HTR-8/SVneo (cell line): Measurements from ENCODE around the gene SGPP1.
A peak's percentile ranks its signal among the peaks of the same experiment; 100 is the strongest.
"Not testable (repeated sequence)": the region's sequence is repeated elsewhere in the genome, so short reads cannot be mapped to it uniquely, and the experiment has no call there.

Experiments used
- DNase-seq: peaks from one replicate; pipeline ENCODE4 v3.0.0; 2011; ENCODE audit warnings: low spot score, mixed read lengths; ENCODE audit not compliant: insufficient read length
- FAIRE-seq: peaks from 2 replicates; lab custom pipeline; 2011; peaks lifted over from hg19 to GRCh38; lab: Jason Lieb, UNC

SGPP1 gene

GRCh38 chr14:63727736-63728728 lies at the start of gene SGPP1:
SGPP1 (minus strand) TSS chr14:63728065; CDS start chr14:63727944, 121 bp downstream.
- DNase-seq (peak; percentile 100), FAIRE-seq (peak; percentile 100)

GRCh38 chr14:63777024-63777423 lies 49.2 kb upstream of the SGPP1 start:
- FAIRE-seq = peak; percentile 96
- peak; percentile 94 for DNase-seq

GRCh38 chr14:63773504-63773903 lies 45.6 kb upstream of the SGPP1 start:
- DNase-seq (peak; percentile 61), FAIRE-seq (peak; percentile 93)

GRCh38 chr14:63770187-63770807 lies 42.4 kb upstream of the SGPP1 start:
- DNase-seq (peak; percentile 94), FAIRE-seq (peak; percentile 85)

- no peak for DNase-seq
- peak; percentile 83 for FAIRE-seq
These were observed 38.7 kb upstream of the SGPP1 start for GRCh38 chr14:63766611-63767010.

- DNase-seq = no peak
- FAIRE-seq = peak; percentile 99
These were observed 36.8 kb upstream of the SGPP1 start for GRCh38 chr14:63764620-63765139.

- FAIRE-seq = peak; percentile 71
- no peak for DNase-seq
These were observed 36.2 kb upstream of the SGPP1 start for GRCh38 chr14:63764103-63764502.

GRCh38 chr14:63761351-63762117 lies 33.7 kb upstream of the SGPP1 start:
- FAIRE-seq = peak; percentile 94
- no peak for DNase-seq

GRCh38 chr14:63760014-63760413 lies 32.1 kb upstream of the SGPP1 start:
- FAIRE-seq = peak; percentile 68
- no peak for DNase-seq

- FAIRE-seq (peak; percentile 87), DNase-seq (no peak)
These were observed 31.6 kb upstream of the SGPP1 start for GRCh38 chr14:63759456-63759855.

- no peak for DNase-seq
- FAIRE-seq = peak; percentile 51
These were observed 29.3 kb upstream of the SGPP1 start for GRCh38 chr14:63757211-63757610.

GRCh38 chr14:63752449-63753169 lies 24.7 kb upstream of the SGPP1 start:
- FAIRE-seq = peak; percentile 100
- DNase-seq = peak; percentile 90

- not testable (repeated sequence) for DNase-seq, FAIRE-seq
These were observed 23.2 kb upstream of the SGPP1 start for GRCh38 chr14:63751076-63751475.

- FAIRE-seq = no peak
- no peak for DNase-seq
These were observed 20.0 kb upstream of the SGPP1 start for GRCh38 chr14:63747846-63748245.

- no peak for DNase-seq
- FAIRE-seq = peak; percentile 97
These were observed 18.1 kb upstream of the SGPP1 start for GRCh38 chr14:63745858-63746425.

- no peak for DNase-seq
- no peak for FAIRE-seq
These were observed 17.4 kb upstream of the SGPP1 start for GRCh38 chr14:63745272-63745671.

GRCh38 chr14:63737582-63738006 lies 9.7 kb upstream of the SGPP1 start:
- DNase-seq (no peak), FAIRE-seq (no peak)

GRCh38 chr14:63735720-63736119 lies 7.9 kb upstream of the SGPP1 start:
- DNase-seq (no peak), FAIRE-seq (peak; percentile 98)

GRCh38 chr14:63730659-63731058 lies 2.8 kb upstream of the SGPP1 start:
- DNase-seq (no peak), FAIRE-seq (peak; percentile 38)
